Prostate gland (tissue), 2 donors: ENCODE measurements around the gene AQP1.

Experiments used
- CTCF ChIP-seq, 4 experiments: fragments of 200-600 bp in 2 of 4; fragments of 450-650 bp in 2 of 4; sonication (generic) in 2 of 4; IDR thresholded peaks; 1 replicate in 3 of 4; 2 replicates in 1 of 4; pipeline ENCODE4 v1.5.1; 2016 to 2019; ENCODE audit warnings: antibody characterized with exemption in 4 of 4, mild to moderate bottlenecking in 2 of 4, moderate library complexity in 2 of 4
- POLR2A ChIP-seq: fragments of 450-650 bp; IDR thresholded peaks from one replicate; pipeline ENCODE4 v1.6.1; 2016; ENCODE audit warnings: antibody characterized with exemption, mild to moderate bottlenecking
- POLR2AphosphoS5 ChIP-seq: sonication (generic); formaldehyde crosslinking; IDR thresholded peaks from one replicate; pipeline ENCODE4 v1.6.1; 2017; ENCODE audit warnings: antibody characterized with exemption

- no peak for TF ChIP-seq POLR2A
- no peak for TF ChIP-seq CTCF (IDR thresholded peaks at IDR 0.05)
- no peak for TF ChIP-seq POLR2AphosphoS5
Measured at GRCh38 chr7:30933124-30933974, 21.7 kb downstream of the AQP1 start.
